Stimulated activated naive B cell treated with anti-CD40 and anti-IgM and Interleukin-4, amounts not matched to agents 10 μg/mL and 1 μg/mL and 100 μg/mL, for 72 hours (primary cell): ENCODE data around the gene ANTXR2.

Experiments used
- ATAC-seq, 2 donors: fragments of 150-1000 bp; cut with Tn5 transposase; replicated peaks; 2 replicates each; pipeline ENCODE4 v1.10.0; 2021; ENCODE audit warnings: moderate library complexity in 1 of 2
- DNase-seq: peaks from one replicate; pipeline ENCODE4 v3.0.0; 2021
- H3K27ac Mint-ChIP-seq: one replicate; pipeline ENCODE4 v1.8.0; 2022; ENCODE audit warnings: mild to moderate bottlenecking, mixed read lengths
- H3K27me3 Mint-ChIP-seq, 2 donors: one replicate each; pipeline ENCODE4 v1.8.0; 2022; ENCODE audit warnings: mixed read lengths in 2 of 2
- H3K36me3 Mint-ChIP-seq, 2 donors: one replicate each; pipeline ENCODE4 v1.8.0; 2022; ENCODE audit warnings: mixed read lengths in 2 of 2, mild to moderate bottlenecking in 1 of 2
- H3K4me1 Mint-ChIP-seq, 2 donors: one replicate each; pipeline ENCODE4 v1.8.0; 2022; ENCODE audit warnings: mixed read lengths in 2 of 2, mild to moderate bottlenecking in 1 of 2
- H3K4me3 Mint-ChIP-seq, 2 donors: one replicate each; pipeline ENCODE4 v1.8.0; 2022; ENCODE audit warnings: mild to moderate bottlenecking in 2 of 2, mixed read lengths in 2 of 2, moderate library complexity in 1 of 2
- H3K9me3 Mint-ChIP-seq, 2 donors: one replicate each; pipeline ENCODE4 v1.8.0; 2022; ENCODE audit warnings: mixed read lengths in 2 of 2, mild to moderate bottlenecking in 1 of 2

Gene ANTXR2

GRCh38 chr4:80099671-80100070 lies 26.6 kb upstream of the ANTXR2 start:
- no peak overlapping the region for H3K4me3 Mint-ChIP-seq
- no peak for DNase-seq
- no peaks in the 10 kb centered on the region for H3K36me3 Mint-ChIP-seq
- ATAC-seq = no peak
- no peak overlapping the region for H3K27ac Mint-ChIP-seq
- peaks cover 0 to 4% of the 10 kb centered on the region in 2 donors for H3K27me3 Mint-ChIP-seq
- no peaks in the 10 kb centered on the region for H3K9me3 Mint-ChIP-seq
- peaks cover 0 to 10% of the 10 kb centered on the region in 2 donors for H3K4me1 Mint-ChIP-seq

- Mint-ChIP-seq H3K4me3 (no peak overlapping the region), H3K36me3 (no peaks in the 10 kb centered on the region), H3K27me3 (peaks cover 0 to 4% of the 10 kb centered on the region in 2 donors), H3K9me3 (no peaks in the 10 kb centered on the region), H3K27ac (no peak overlapping the region), H3K4me1 (peaks cover 0 to 10% of the 10 kb centered on the region in 2 donors)
- DNase-seq (no peak), ATAC-seq (no peak)
Observed at GRCh38 chr4:80098635-80099034, 25.6 kb upstream of the ANTXR2 start.

GRCh38 chr4:80097400-80098177 lies 24.6 kb upstream of the ANTXR2 start:
- Mint-ChIP-seq H3K27ac (no peak overlapping the region), H3K4me3 (no peak overlapping the region), H3K27me3 (peaks cover 0 to 7% of the 10 kb centered on the region in 2 donors), H3K9me3 (no peaks in the 10 kb centered on the region), H3K36me3 (no peaks in the 10 kb centered on the region), H3K4me1 (peaks cover 0 to 10% of the 10 kb centered on the region in 2 donors)
- no peak for DNase-seq
- ATAC-seq = no peak

- no peaks in the 10 kb centered on the region for H3K36me3 Mint-ChIP-seq
Observed at GRCh38 chr4:80096175-80096850, 23.3 kb upstream of the ANTXR2 start.

GRCh38 chr4:80094191-80094590 lies 21.2 kb upstream of the ANTXR2 start:
- no peaks in the 10 kb centered on the region for H3K36me3 Mint-ChIP-seq
- H3K4me3 Mint-ChIP-seq = no peak overlapping the region
- DNase-seq (no peak), ATAC-seq (no peak)
- no peaks in the 10 kb centered on the region for H3K9me3 Mint-ChIP-seq
- peaks cover 0 to 10% of the 10 kb centered on the region in 2 donors for H3K27me3 Mint-ChIP-seq
- no peak overlapping the region for H3K27ac Mint-ChIP-seq
- peaks cover 0 to 2% of the 10 kb centered on the region in 2 donors for H3K4me1 Mint-ChIP-seq

More at GRCh38 chr4:80096175-80096850, 23.3 kb upstream of the ANTXR2 start:
- DNase-seq = no peak
- no peak for ATAC-seq
- Mint-ChIP-seq H3K27ac (no peak overlapping the region), H3K4me3 (no peak overlapping the region), H3K27me3 (peaks cover 0 to 10% of the 10 kb centered on the region in 2 donors), H3K9me3 (no peaks in the 10 kb centered on the region), H3K4me1 (peaks cover 2% of the 10 kb centered on the region in 2 donors)

GRCh38 chr4:80093563-80093962 lies 20.5 kb upstream of the ANTXR2 start:
- no peak for ATAC-seq
- Mint-ChIP-seq H3K4me3 (no peak overlapping the region), H3K36me3 (no peaks in the 10 kb centered on the region), H3K9me3 (no peaks in the 10 kb centered on the region), H3K27ac (no peak overlapping the region), H3K4me1 (peaks cover 0 to 2% of the 10 kb centered on the region in 2 donors), H3K27me3 (peaks cover 0 to 10% of the 10 kb centered on the region in 2 donors)
- DNase-seq = no peak

- Mint-ChIP-seq H3K4me3 (no peak overlapping the region), H3K36me3 (no peaks in the 10 kb centered on the region), H3K27ac (no peak overlapping the region), H3K27me3 (peaks cover 0 to 10% of the 10 kb centered on the region in 2 donors), H3K4me1 (peaks cover 0 to 2% of the 10 kb centered on the region in 2 donors), H3K9me3 (no peaks in the 10 kb centered on the region)
- no peak for DNase-seq
- ATAC-seq = no peak
Observed at GRCh38 chr4:80092847-80093246, 19.8 kb upstream of the ANTXR2 start.

- H3K27ac Mint-ChIP-seq = no peak overlapping the region
- H3K27me3 Mint-ChIP-seq = peaks cover 0 to 10% of the 10 kb centered on the region in 2 donors
- H3K4me3 Mint-ChIP-seq = no peak overlapping the region
- H3K36me3 Mint-ChIP-seq = no peaks in the 10 kb centered on the region
- peaks cover 0 to 2% of the 10 kb centered on the region in 2 donors for H3K4me1 Mint-ChIP-seq
- ATAC-seq (no peak), DNase-seq (no peak)
- H3K9me3 Mint-ChIP-seq = no peaks in the 10 kb centered on the region
Observed at GRCh38 chr4:80092088-80092487, 19.1 kb upstream of the ANTXR2 start.

GRCh38 chr4:80091688-80092087 lies 18.7 kb upstream of the ANTXR2 start:
- Mint-ChIP-seq H3K27me3 (peaks cover 0 to 11% of the 10 kb centered on the region in 2 donors), H3K27ac (no peak overlapping the region), H3K36me3 (no peaks in the 10 kb centered on the region), H3K4me1 (peaks cover 0 to 2% of the 10 kb centered on the region in 2 donors), H3K4me3 (no peak overlapping the region), H3K9me3 (no peaks in the 10 kb centered on the region)
- ATAC-seq (no peak), DNase-seq (no peak)

GRCh38 chr4:80091184-80091583 lies 18.2 kb upstream of the ANTXR2 start:
- peaks cover 0 to 2% of the 10 kb centered on the region in 2 donors for H3K4me1 Mint-ChIP-seq

GRCh38 chr4:80090090-80090489 lies 17.1 kb upstream of the ANTXR2 start:
- Mint-ChIP-seq H3K36me3 (no peaks in the 10 kb centered on the region), H3K9me3 (no peaks in the 10 kb centered on the region), H3K27me3 (peaks cover 0 to 12% of the 10 kb centered on the region in 2 donors), H3K4me1 (peaks cover 0 to 2% of the 10 kb centered on the region in 2 donors), H3K27ac (no peak overlapping the region), H3K4me3 (no peak overlapping the region)
- ATAC-seq (no peak), DNase-seq (no peak)

More at GRCh38 chr4:80091184-80091583, 18.2 kb upstream of the ANTXR2 start:
- no peaks in the 10 kb centered on the region for H3K36me3 Mint-ChIP-seq
- no peak overlapping the region for H3K4me3 Mint-ChIP-seq
- no peak overlapping the region for H3K27ac Mint-ChIP-seq
- no peaks in the 10 kb centered on the region for H3K9me3 Mint-ChIP-seq
- ATAC-seq = no peak
- H3K27me3 Mint-ChIP-seq = peaks cover 0 to 16% of the 10 kb centered on the region in 2 donors
- no peak for DNase-seq

- H3K27me3 Mint-ChIP-seq = peaks cover 0 to 12% of the 10 kb centered on the region in 2 donors
- H3K4me1 Mint-ChIP-seq = peaks cover 0 to 2% of the 10 kb centered on the region in 2 donors
- H3K27ac Mint-ChIP-seq = no peak overlapping the region
Observed at GRCh38 chr4:80088471-80088870, 15.4 kb upstream of the ANTXR2 start.

GRCh38 chr4:80086296-80086695 lies 13.3 kb upstream of the ANTXR2 start:
- Mint-ChIP-seq H3K4me3 (no peak overlapping the region), H3K9me3 (no peaks in the 10 kb centered on the region), H3K27ac (no peak overlapping the region), H3K36me3 (peaks cover 0 to 3% of the 10 kb centered on the region in 2 donors), H3K27me3 (peaks cover 0 to 11% of the 10 kb centered on the region in 2 donors), H3K4me1 (peaks cover 0 to 2% of the 10 kb centered on the region in 2 donors)
- DNase-seq (no peak), ATAC-seq (no peak)

More at GRCh38 chr4:80088471-80088870, 15.4 kb upstream of the ANTXR2 start:
- DNase-seq (no peak), ATAC-seq (no peak)
- no peaks in the 10 kb centered on the region for H3K9me3 Mint-ChIP-seq
- no peak overlapping the region for H3K4me3 Mint-ChIP-seq
- H3K36me3 Mint-ChIP-seq = no peaks in the 10 kb centered on the region

GRCh38 chr4:80085081-80085480 lies 12.1 kb upstream of the ANTXR2 start:
- DNase-seq (no peak), ATAC-seq (no peak)
- H3K27me3 Mint-ChIP-seq = peaks cover 0 to 12% of the 10 kb centered on the region in 2 donors
- no peaks in the 10 kb centered on the region for H3K9me3 Mint-ChIP-seq
- H3K4me3 Mint-ChIP-seq = no peak overlapping the region
- peaks cover 0 to 2% of the 10 kb centered on the region in 2 donors for H3K4me1 Mint-ChIP-seq
- peaks cover 0 to 3% of the 10 kb centered on the region in 2 donors for H3K36me3 Mint-ChIP-seq
- no peak overlapping the region for H3K27ac Mint-ChIP-seq
